ENCODE results near the gene STIMATE.

STIMATE gene

DNA sequence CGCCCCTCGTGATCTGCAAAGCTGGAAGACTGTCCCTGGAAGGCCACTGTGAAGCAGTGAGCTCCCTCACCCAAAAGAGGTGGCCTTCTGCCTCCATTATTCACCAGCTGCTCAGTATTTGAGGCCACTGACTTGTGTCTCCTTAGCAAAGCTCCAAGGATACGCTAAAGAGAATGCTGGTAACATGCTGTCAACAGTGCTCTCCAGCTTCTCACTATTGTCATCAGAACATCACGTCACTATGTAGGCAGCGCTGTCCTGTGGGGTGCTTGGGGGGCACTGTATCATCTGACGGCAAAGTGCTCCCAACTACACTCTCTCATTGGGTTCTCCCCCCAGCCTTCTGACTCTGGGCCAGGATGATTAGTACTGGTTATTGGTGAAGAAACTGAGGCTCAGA lies 81.1 kb downstream of the STIMATE start:
- DNase-seq = no peak

DNA sequence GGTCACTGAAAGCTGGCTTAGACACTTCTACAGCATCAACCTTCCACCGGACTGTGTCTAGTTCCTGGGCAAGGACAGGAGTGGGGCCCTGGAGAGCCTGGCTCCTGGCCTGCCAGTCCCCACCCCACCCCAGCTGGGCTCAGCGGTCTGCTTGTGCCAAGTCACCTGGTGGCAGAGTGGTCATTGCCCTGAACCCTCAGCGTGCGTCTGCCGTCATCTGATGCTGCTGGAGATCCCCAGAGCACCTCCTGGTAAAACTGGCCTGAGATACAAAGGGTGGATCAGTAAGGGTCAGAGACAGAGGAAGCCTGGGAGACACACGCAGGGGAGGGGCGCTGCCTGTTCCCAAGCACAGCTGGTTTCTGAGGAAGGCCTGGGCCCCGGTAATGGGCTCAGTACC lies 83.5 kb downstream of the STIMATE start:
- DNase-seq = no peak

DNA sequence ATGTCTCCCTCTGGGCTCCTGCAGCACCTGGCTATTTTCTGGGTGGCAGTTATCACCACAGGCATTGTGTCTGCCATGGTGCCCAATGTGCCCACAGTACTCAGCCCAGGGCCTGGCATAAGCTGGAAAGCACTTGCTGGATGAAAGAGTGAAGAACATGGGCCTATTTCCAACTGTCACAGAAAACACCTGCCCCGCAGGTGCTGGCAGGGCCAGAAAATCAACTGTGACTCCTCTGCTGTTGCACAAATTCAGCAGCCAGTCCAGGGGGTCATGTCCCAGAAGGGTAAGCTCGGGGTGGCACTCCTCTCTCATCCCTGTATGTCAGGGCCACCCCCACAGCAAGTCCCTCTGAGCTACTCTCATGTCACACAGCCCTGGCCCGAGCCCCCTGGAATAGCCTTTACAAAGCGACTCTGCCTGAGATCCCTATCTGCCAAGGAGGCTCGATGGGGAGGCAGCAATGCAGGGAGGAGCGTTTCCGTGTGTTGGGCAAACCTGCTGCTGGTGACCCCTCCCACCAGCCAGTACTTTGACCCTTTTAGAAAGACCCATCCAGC lies 85.8 kb downstream of the STIMATE start:
- DNase-seq = no peak

DNA sequence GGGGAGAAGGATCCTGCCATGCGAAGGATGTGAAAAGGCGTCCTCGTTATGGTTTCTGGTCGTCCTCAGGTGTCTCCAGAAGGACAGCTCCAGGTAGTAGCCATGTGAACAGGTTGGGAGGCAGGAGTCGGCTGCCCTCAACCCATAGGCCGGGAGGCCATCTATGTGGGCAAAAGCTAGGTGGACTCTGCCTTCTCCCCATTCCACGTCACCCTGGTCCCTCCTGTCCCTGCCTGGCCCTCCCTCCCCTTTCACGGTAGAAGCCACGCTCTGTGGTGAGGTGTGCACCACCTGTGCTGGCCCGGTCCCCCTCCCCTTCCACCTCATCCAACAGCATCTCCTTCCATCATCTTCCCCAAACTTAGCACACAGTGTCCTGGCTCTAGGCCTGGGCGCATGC lies 86.4 kb downstream of the STIMATE start:
- DNase-seq = no peak

DNA sequence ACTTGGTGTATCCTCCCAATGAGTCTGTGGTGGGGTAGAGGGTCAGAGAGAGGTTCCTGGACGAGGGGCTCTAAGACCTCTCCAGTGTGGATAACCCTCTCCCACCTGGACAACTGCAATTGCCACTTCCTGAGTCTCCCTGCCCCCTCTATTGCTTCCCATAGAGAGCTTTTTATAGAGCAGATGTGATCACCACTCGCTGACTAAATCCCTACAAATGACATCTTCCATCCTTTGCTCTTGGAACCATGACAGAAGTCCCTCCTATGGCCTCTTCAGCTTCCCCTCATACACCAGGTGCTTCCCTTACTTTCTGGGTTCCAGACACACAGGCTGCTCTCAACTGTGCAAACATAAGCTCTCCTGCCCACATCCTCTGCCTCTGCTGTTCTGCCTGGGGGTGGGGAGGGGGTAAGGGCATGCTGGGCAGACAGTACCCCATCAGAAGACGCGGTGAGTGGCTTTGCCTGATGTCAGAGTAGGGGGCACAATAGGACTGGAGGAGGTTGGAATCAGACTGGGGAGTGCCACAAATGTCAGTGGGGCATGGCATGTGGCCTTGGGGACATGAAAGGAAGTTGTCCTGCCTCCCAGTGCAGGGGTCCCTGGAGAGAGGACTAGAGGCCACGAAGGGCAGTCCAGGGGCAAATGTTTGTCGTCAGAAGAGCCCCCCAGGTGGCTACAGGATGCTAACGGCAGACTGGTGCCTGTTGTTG lies 87.5 kb downstream of the STIMATE start:
- DNase-seq = no peak

DNA sequence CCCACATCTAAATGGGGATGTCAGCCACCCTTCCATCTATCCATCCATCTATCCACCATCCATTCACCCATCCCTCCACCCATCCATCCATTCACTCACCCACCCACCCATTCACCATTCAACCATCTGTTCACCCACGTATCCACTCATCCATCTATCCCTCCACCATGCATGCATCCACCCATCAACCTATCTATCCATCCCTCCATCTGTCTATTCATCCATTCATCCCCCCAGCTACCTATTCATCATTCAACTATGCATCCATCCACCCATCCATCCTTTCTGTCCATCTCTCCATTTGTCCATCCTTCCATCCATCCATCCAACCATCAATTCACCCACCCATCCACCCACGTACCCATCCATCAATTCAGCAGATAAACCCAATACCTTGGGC lies 88.2 kb downstream of the STIMATE start:
- no peak for DNase-seq

DNA sequence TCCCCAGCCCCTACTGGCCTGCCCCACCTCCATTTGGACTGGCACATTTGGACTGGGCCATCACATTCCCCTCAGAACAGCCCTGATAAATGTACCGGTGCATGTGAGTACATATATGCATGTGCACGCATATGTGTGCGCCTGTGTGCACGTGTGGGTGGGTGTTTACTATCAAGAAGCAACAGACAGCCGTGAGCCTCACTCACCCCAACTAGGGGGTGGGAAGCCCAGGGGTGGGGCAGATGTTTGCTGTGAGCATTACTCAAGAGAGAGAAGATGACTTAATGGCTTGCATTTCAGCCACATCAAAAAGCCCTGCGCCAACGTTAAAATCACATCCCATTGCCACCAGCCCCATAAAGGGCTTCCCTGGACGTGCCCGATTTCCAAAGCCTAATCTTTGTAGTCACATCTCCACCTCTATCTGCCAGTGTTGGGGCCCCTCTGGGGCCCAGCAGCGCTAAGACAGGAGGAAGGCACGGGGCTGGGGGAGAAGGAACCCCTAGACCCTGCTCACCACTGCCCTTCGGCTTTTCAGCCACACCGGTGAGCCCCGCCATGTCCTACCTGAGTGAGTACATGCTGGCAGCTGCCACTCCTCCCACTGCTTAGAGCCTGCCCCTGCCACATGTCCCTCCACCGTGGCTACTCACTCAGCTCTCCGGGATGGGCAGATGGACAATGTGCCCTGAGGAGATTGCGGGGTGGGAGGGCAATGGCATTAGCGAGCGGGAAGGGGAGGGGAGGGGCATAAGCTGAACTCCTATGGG lies 91.9 kb downstream of the STIMATE start:
- DNase-seq = no peak

DNA sequence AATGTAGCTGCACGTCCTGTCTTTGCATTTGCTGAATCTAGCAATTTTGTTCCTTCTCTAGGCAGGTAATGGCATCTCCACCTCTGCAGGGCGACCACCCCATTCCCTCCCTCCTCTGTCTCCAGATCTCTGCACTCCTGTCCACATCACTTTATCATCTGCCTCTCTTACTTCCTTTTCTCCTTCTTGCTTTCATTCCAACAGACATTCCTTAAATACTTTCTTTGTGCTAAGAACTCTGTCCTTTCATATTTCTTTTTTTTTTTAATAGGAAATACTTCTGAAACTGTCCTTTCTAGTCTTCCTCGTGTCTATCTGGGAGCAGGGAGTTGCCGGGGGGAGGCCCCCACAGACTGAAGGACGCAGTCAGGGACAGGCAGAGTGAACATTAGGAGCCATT lies 95.5 kb downstream of the STIMATE start:
- no peak for DNase-seq

DNA sequence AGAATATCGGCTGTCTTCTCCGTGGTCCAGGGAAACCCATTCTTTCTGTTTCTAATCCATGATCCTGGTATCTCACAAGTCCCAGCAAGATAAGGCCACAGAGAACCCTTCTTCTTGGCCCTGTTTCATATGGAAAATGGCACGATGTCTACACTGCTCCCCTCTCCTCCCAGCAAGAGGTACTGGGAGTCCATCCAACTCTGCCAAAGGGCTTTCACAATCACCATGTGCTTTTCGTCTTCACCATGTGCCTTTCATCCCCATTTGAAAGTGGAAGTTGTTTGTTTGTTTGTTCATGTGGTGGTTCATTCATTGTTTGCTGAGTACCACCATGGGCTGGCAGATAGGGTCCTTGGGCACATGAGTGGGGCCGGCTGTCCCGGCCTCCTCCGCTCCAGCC lies 97.3 kb downstream of the STIMATE start:
- DNase-seq = no peak

DNA sequence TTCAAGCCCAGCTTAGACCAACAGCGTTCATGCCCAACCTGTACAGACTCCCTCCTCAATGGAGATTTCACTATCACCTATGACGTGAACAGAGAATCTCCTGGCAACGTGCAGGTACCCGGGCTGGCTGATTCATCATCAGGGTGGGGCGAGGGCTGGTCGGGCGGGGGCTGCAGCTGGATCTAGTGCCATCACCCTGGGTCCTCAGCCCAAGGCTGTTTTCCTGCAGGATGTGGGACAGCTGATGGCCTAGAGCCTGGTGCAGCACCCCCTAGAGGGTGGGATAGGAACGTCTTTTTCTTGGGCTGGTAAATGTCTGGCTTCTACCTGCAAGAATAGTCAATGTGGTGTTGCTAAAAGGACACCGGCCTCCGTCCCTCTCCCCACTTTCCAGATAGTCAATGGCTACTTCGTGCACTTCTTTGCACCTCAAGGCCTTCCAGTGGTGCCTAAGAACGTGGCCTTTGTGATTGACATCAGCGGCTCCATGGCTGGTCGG lies 98.3 kb downstream of the STIMATE start:
- DNase-seq = peak; percentile 11 to 53

DNA sequence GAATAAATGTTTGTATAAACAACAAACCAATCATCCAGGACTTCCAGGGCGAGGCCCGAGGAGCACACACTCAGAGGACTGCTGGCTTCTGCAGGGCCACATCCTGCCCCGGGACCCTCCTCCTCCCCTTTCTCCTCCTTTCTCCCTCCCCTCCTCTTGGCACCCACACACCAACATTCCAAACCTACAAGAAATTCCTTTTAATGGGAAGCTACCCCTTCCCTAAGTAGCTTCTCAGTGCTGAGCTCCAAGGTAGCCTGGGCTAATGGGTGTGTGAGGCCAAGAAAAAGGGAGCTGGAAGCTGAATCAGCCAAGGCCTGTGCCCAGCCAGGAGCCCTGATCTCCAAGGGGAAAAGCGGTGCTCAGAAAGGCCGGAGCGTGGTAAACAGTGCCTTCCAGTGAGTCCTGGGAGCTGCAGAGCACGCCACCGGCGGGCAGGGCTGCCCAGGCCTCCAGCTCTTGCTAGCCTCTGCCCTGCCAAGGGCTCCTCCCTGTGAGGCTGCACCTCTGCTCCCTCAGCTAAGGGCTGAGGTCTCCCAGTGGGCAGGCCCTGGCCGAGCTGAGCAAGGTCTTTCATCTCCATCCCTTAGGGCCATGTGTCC lies 98.9 kb downstream of the STIMATE start:
- no peak for DNase-seq

DNA sequence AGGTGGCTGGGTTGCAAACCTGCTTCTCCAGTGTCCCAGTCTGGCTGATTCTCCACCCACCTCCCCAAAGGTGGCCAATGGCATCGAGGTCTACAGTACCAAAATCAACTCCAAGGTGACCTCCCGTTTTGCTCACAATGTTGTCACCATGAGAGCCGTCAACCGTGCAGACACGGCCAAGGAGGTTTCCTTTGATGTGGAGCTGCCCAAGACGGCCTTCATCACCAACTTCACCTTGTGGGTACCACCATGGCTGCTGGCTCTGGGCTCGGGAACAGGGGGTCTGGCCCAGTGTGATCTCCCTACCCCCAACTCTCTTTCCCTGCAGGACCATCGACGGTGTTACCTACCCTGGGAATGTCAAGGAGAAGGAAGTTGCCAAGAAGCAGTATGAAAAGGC lies 100.9 kb downstream of the STIMATE start:
- no peak for DNase-seq

DNA sequence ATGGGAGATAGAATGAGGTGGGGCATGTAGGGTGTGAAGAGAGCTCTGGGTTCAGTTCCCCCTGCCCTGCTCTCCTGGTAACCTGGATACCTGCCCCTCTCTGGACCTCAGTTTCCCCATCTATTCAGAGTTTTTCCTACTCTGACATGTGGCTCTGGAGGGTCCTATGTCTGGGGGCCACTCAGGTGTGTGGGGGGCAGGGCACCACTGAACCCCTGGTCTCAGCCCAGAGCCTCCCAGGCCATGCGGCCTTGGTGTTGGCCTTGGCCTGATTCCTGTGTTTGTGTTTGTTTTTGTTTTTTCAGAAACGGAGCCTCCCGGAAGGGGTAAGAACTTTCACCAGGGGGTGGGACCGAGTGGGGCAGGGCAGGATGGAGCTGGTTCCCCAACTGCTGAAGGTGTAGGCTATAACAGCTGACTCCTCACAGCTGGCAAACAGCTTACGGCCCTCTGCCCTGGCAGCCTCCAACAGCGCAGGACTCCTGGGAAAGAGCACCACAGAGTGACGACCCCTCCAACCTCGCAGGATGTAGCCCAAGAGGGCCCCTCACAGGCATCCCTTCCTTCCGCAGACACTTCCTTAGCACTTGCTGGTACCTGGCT lies 101.9 kb downstream of the STIMATE start:
- DNase-seq = no peak

DNA sequence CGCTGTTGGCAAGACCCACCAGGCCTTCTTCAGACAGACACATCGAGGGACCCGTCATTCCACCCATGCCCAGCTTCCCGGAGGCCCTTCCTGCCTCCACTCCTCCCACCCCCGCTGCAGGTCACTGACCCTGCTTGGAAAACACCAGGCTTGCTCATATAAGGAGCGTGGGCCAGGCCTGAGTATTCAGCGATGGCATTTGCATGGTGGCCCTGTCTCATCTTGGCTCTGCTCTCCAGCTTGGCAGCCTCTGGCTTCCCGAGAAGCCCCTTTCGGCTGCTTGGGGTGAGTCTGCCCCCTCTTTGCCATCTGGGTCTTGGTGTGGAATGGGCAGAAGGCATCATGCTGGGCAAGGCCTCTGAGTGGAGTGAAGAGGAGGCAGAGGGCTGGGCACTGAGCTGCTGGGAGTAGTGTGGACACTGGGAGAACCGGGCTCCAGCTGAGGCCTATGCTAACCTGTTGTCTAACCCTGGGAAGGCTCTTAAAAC lies 102.7 kb downstream of the STIMATE start, which contains the start of gene ITIH3:
Gene ITIH3, plus strand, starts transcription at position 185 of the 488 bp plus-strand sequence. Its CDS starts 8 bp downstream, at position 193.
- no peak for DNase-seq

DNA sequence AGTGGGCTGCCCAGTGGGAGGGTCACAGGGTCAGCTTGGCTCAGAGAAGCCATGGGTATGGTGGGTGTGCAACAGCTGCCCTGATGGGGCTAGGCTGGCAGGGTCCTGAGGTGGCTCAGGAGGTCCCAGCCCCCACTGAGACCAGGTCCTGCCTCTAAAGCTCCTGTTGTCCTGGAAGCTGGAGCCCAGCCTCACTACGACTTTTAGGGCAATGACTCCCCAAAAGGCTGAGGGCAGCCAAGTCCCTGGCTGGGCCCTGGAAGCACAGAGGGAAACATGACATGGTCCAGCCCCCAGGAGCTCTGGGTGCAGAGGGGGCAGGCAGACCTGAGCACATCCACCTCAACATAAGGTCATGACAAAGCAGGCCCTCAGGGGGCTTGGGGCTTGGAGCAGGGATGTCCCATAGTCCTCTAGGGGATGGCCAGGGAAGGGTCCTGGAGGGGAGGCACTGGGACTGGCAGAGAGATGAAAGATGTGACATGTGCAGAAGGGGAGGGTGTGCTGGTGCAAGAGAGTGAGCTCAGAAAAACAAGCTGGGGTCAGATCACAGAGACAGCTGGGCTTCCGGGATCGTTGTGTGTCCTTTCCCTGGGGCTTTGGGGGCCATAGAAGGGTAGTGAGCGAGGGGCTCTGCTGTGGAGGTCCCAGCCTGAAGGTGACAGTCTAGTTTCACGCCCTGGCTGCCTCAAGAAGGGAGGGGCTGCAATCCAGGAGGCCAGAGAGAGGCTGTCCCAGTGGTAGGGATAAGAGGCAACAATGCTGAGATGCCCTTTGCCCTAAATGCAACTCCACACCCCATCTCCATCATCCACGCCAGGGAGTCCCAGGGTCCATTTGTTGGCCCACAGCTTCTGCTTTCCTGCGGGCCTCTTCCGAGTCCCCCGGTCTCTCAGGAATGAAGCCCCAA lies 103.4 kb downstream of the STIMATE start:
- no peak for DNase-seq

DNA sequence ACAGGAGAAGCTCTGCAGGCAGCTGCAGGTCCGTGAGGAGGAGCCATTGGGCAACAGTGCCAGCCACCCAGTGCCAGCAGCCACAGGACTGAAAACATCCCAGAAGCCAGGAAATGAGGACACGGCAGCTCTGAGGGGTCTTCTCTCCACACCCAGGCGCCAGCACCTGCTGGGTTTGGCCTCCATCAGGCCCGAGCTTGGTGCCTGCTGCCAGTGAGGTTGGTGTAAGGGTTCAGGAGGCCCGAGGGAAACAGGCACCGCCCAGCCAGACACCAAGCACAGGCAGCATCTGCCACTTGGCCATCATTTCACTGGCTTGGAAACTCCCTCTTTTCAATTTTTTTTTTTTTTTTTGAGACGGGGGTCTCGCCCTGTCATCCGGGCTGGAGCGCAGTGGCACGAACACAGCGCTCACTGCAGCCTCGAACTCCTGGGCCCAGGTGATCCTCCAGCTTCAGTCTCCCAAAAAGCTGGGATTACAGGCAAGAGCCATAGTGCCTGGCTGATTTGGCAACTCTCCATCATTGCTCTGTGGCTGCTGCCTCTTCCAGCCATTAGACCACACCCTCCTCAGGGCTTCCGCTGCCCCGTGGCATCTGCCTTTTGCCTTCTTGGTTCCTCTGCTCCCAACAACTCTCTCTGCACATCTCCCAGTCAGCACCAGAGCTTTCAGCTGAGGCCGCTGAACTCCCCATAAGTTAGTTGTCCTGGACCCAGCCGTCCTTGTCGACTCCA lies 104.2 kb downstream of the STIMATE start:
- peak in 1 of 2 donors; percentile 26 for DNase-seq

DNA sequence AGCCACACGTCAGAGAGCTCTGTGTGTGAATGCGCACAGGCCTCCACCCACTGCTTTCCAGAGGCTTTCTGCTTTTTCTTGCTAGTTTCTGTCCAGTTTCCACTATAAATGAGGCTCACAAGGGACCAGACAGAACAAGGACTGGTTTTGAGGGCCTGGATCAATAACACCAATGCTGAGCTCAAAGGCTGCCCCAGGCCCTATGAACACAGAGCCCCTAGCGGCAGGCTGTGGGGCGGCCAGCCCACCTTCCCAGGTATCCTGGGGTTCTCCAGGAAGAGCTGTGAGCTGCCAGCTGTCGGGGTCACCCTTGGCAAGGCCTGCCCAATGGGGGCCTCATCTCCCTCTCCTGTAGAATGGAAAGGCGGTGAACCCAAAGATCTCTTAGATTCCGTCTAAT lies 104.9 kb downstream of the STIMATE start:
- no peak for DNase-seq

DNA sequence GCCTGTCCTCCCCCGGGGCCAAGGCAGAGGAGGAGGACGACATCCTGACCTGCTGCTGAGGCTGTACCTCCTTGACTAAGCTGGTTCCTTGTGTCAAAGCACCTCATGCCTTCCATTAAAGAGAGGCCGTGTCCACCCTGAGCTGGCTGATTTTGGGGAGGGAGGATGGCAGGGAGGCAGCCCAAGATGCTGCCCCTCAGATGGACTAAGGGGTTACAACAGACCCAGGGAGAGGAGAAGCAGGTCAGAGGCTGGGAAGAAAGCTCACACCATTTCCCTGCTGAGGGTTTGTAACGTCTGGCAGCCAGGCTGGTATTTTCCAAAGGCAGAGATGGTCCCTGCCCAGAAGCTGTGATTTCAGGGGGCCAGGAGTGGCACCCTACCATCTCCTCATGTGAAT lies 105.4 kb downstream of the STIMATE start:
- DNase-seq = no peak

DNA sequence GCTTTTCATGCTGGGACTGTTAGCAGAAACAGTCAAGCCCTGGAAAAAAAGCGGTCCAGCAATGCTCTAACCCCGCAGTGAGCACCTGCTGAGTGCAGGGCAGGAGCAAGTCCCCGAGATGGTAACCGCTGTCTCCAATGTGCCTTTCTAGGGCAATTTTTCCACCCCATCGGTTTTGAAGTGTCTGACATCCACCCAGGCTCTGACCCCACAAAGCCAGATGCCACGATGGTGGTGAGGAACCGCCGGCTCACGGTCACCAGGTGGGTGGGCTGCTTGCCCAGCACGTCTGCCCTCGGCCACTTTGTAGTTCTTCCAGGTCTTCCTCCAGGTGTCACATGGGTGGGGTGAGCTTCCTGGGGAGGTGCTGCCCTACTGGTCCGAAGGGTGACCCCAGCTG lies 106.0 kb downstream of the STIMATE start:
- no peak for DNase-seq

DNA sequence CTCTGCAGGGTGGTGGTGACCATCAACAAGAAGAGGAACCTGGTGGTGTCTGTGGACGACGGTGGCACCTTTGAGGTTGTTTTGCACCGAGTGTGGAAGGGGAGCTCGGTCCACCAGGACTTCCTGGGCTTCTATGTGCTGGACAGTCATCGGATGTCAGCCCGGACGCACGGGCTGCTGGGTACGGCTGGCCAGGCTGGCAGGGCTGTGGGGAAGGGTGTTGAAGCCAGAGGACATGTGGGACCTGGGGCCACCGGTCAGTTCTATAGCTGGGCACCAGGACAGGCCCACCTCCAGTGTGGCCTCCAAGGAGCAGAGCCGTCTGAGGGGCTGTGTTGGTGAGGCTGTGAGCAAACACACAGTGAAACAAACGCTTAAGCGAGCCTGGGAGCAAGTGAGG lies 106.6 kb downstream of the STIMATE start:
- DNase-seq = no peak

DNA sequence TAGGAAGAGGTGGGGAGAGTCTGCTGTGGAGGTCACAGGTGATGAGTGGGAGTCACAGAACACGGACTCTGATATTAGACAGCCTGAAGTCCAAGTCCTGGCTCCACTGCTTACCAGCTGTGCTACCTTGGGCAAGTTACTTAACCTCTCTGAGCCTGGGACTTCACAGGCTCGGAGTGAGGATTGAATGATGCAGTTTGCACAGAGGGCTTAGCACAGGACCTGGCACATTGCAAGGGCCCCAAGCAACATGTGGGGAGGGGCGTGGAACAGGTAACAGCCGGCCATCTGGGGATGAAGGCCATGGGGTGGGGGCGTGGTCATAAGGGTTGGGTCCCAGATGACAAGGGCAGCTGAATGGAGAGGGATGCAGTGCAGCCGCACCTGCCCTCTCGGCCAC lies 107.0 kb downstream of the STIMATE start:
- no peak for DNase-seq
